Keratinocyte (primary cell): ENCODE results near the gene TAX1BP3.

Experiments
- EZH2 ChIP-seq: IDR thresholded peaks from one replicate; pipeline ENCODE4 v1.6.1; 2012; ENCODE audit warnings: inconsistent platforms, mild to moderate bottlenecking, low read length, moderate library complexity
- TF ChIP-seq, protein P1 (sequence below), 3 experiments: IDR thresholded peaks in 1 of 3; conservative IDR thresholded peaks in 1 of 3; optimal IDR thresholded peaks in 1 of 3; 2 replicates in 2 of 3; 3 replicates in 1 of 3; pipeline versions ENCODE3 to v1.5.1; 2011; ENCODE audit warnings: low read length in 3 of 3, mild to moderate bottlenecking in 3 of 3, moderate library complexity in 2 of 3, control low read depth in 1 of 3, inconsistent platforms in 1 of 3; ENCODE audit not compliant: insufficient read depth in 2 of 3; ENCODE audit errors: extremely low read depth in 1 of 3

DNA sequence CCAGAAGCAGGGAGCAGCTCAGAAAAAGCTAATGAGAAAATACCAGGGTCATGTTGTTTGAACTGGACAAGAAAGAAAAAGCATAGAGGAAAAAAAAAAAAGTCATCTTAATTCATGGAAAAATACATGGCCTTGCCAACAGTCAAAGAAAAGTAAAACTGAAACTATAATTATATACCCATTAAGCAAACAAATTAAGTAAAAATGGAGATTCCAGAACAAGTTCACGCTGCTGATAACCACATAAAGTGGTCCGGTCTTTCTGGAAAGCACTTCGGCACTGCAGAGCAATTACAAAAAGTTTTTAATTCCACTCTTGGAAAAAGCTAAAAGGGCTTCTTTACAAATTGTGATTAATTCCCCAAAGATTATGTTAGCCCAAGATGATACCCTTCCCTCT, 40.0 kb upstream of the TAX1BP3 start:
- TF ChIP-seq, protein P1, sequence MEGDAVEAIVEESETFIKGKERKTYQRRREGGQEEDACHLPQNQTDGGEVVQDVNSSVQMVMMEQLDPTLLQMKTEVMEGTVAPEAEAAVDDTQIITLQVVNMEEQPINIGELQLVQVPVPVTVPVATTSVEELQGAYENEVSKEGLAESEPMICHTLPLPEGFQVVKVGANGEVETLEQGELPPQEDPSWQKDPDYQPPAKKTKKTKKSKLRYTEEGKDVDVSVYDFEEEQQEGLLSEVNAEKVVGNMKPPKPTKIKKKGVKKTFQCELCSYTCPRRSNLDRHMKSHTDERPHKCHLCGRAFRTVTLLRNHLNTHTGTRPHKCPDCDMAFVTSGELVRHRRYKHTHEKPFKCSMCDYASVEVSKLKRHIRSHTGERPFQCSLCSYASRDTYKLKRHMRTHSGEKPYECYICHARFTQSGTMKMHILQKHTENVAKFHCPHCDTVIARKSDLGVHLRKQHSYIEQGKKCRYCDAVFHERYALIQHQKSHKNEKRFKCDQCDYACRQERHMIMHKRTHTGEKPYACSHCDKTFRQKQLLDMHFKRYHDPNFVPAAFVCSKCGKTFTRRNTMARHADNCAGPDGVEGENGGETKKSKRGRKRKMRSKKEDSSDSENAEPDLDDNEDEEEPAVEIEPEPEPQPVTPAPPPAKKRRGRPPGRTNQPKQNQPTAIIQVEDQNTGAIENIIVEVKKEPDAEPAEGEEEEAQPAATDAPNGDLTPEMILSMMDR (optimal IDR thresholded peaks at IDR 0.05 in 1 of 3, IDR thresholded peaks at IDR 0.05 in 1 of 3, conservative IDR thresholded peaks at IDR 0.05 in 1 of 3; ENCODE audit: extremely low read depth in 1 of 3, insufficient read depth in 2 of 3, low read length in 3 of 3) = no peak
- TF ChIP-seq EZH2 = no peak
